Activated CD8-positive, alpha-beta memory T cell treated with anti-CD3 and anti-CD28 coated beads, Interleukin-2, amount 50 U/mL, for 48 hours (primary cell): ENCODE measurements around the gene TMEM245.

ENCODE experiments used
- DNase-seq: peaks from one replicate; pipeline ENCODE4 v3.0.0-alpha.2; 2020

TMEM245 gene

GRCh38 chr9:109119439-109120203, at the start of gene TMEM245:
TMEM245 (minus strand) TSS chr9:109119947; CDS start chr9:109119913, 34 bp downstream.
- peak; percentile 92 for DNase-seq

- DNase-seq, result no peak
These were observed 48.4 kb upstream of the TMEM245 start for GRCh38 chr9:109168170-109168569.

- no peak for DNase-seq
These were observed 48.0 kb upstream of the TMEM245 start for GRCh38 chr9:109167716-109168115.

GRCh38 chr9:109166771-109167601, 47.2 kb upstream of the TMEM245 start, which contains the start of gene FRRS1L:
FRRS1L (minus strand) TSS chr9:109167249; CDS start chr9:109167138, 111 bp downstream.
- no peak for DNase-seq

GRCh38 chr9:109166171-109166770, 46.5 kb upstream of the TMEM245 start:
- no peak for DNase-seq

- no peak for DNase-seq
These were observed 44.3 kb upstream of the TMEM245 start for GRCh38 chr9:109164042-109164441.

- no peak for DNase-seq
These were observed 43.4 kb upstream of the TMEM245 start for GRCh38 chr9:109163194-109163593.

- no peak for DNase-seq
These were observed 42.9 kb upstream of the TMEM245 start for GRCh38 chr9:109162677-109163076.

GRCh38 chr9:109161471-109161870, 41.7 kb upstream of the TMEM245 start:
- no peak for DNase-seq

- no peak for DNase-seq
These were observed 39.8 kb upstream of the TMEM245 start for GRCh38 chr9:109159583-109159982.

GRCh38 chr9:109158651-109159050, 38.9 kb upstream of the TMEM245 start:
- no peak for DNase-seq

- no peak for DNase-seq
These were observed 37.0 kb upstream of the TMEM245 start for GRCh38 chr9:109156708-109157107.

- no peak for DNase-seq
These were observed 31.3 kb upstream of the TMEM245 start for GRCh38 chr9:109150925-109151545.

- DNase-seq, result no peak
These were observed 30.0 kb upstream of the TMEM245 start for GRCh38 chr9:109149722-109150121.

GRCh38 chr9:109149089-109149488, 29.3 kb upstream of the TMEM245 start:
- no peak for DNase-seq

GRCh38 chr9:109145051-109145450, 25.3 kb upstream of the TMEM245 start:
- no peak for DNase-seq

- no peak for DNase-seq
These were observed 24.3 kb upstream of the TMEM245 start for GRCh38 chr9:109143881-109144562.

GRCh38 chr9:109141375-109141774, 21.6 kb upstream of the TMEM245 start:
- no peak for DNase-seq

GRCh38 chr9:109139851-109140250, 20.1 kb upstream of the TMEM245 start:
- no peak for DNase-seq

GRCh38 chr9:109138421-109138820, 18.7 kb upstream of the TMEM245 start:
- DNase-seq, result no peak

- DNase-seq, result no peak
These were observed 14.4 kb upstream of the TMEM245 start for GRCh38 chr9:109134167-109134578.

- no peak for DNase-seq
These were observed 13.8 kb upstream of the TMEM245 start for GRCh38 chr9:109133533-109133932.
